ENCODE measurements around the gene STT3A. TPM values are rescaled to one million over a fixed set of nuclear protein-coding genes. Genes with fewer than 3 reads are reported as not detected.
A peak's percentile ranks its signal among the peaks of the same experiment; 100 is the strongest.

Gene STT3A
- total and polyA plus RNA-seq, 4 donors = 47.5 to 176 (median 130) TPM

DNA sequence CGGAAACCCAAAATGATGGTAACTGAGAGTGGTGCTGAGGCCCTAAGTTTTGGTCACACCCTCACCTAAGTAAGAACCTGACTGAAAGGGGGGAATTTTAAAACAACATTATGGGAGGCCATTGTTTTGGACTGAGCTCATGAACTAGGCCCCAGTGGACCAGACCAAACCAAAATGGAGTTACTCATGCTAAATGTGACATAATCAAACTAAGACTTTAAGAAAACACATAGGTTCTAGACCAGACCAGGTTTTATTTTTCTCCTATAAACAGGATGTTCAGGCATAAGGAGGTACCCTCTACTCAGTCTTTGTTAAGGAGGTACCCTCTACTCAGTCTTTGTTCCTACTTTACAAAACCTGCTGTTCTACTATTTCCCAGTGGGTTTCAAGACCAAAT is 30.7 kb upstream of the STT3A start:
- no peak for DNase-seq (ENCODE audit: low spot score)
- H3K36me3 ChIP-seq (ENCODE audit: control insufficient read depth in 4 of 4, insufficient read depth in 3 of 4, low read depth in 1 of 4, low read length in 3 of 4) = no peaks in the 10 kb centered on the region
- H3K9me3 ChIP-seq (ENCODE audit: control insufficient read depth in 4 of 4, low read length in 3 of 4) = no peaks in the 10 kb centered on the region
- H3K4me3 ChIP-seq (ENCODE audit: low read depth in 1 of 3, low read length in 3 of 3) = no peak overlapping the region
- WGBS = 97% methylated on average over 1 of the region's 1 CpG
- H3K27me3 ChIP-seq (ENCODE audit: control insufficient read depth in 4 of 4, insufficient read depth in 4 of 4, low read length in 3 of 4) = no peaks in the 10 kb centered on the region
- no peak for TF ChIP-seq SP1 (IDR thresholded peaks at IDR 0.05)
- TF ChIP-seq, protein P1, sequence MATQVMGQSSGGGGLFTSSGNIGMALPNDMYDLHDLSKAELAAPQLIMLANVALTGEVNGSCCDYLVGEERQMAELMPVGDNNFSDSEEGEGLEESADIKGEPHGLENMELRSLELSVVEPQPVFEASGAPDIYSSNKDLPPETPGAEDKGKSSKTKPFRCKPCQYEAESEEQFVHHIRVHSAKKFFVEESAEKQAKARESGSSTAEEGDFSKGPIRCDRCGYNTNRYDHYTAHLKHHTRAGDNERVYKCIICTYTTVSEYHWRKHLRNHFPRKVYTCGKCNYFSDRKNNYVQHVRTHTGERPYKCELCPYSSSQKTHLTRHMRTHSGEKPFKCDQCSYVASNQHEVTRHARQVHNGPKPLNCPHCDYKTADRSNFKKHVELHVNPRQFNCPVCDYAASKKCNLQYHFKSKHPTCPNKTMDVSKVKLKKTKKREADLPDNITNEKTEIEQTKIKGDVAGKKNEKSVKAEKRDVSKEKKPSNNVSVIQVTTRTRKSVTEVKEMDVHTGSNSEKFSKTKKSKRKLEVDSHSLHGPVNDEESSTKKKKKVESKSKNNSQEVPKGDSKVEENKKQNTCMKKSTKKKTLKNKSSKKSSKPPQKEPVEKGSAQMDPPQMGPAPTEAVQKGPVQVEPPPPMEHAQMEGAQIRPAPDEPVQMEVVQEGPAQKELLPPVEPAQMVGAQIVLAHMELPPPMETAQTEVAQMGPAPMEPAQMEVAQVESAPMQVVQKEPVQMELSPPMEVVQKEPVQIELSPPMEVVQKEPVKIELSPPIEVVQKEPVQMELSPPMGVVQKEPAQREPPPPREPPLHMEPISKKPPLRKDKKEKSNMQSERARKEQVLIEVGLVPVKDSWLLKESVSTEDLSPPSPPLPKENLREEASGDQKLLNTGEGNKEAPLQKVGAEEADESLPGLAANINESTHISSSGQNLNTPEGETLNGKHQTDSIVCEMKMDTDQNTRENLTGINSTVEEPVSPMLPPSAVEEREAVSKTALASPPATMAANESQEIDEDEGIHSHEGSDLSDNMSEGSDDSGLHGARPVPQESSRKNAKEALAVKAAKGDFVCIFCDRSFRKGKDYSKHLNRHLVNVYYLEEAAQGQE (IDR thresholded peaks at IDR 0.05) = no peak
- TF ChIP-seq GABPA (IDR thresholded peaks at IDR 0.05 in 1 of 2, conservative IDR thresholded peaks at IDR 0.05 in 1 of 2) = no peak
- TF ChIP-seq RAD21 (IDR thresholded peaks at IDR 0.05) = no peak
- H3K27ac ChIP-seq (ENCODE audit: low read depth in 1 of 2, low read length in 2 of 2) = no peak overlapping the region
- H3K9ac ChIP-seq (ENCODE audit: low read depth in 1 of 2, low read length in 2 of 2) = no peak overlapping the region
- H3K4me1 ChIP-seq (ENCODE audit: control insufficient read depth in 4 of 4, insufficient read depth in 4 of 4, low read length in 3 of 4) = peaks cover 2 to 21% (median 19%) of the 10 kb centered on the region in 4 donors

DNA sequence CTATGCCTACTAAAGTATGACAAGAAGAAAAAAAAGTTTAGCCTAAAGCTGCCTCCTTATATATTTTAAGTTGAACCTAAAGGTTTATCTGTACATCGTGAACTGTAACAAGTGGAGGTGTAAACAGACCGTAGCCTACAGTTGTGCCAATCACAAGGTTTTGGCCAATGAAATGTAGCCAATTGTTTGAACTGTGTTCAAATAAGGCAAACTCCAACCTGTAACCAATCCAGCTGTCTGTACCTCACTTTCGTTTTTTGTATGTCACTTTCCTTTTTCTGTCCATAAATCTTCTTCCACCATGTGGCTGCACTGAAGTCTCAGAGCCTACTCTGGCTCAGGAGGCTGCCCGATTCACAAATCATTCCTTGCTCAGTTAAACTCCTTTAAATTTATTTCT is 30.2 kb upstream of the STT3A start:
- no peaks in the 10 kb centered on the region for H3K36me3 ChIP-seq (ENCODE audit: control insufficient read depth in 4 of 4, insufficient read depth in 3 of 4, low read depth in 1 of 4, low read length in 3 of 4)
- H3K4me3 ChIP-seq (ENCODE audit: low read depth in 1 of 3, low read length in 3 of 3) = no peak overlapping the region
- H3K27me3 ChIP-seq (ENCODE audit: control insufficient read depth in 4 of 4, insufficient read depth in 4 of 4, low read length in 3 of 4) = no peaks in the 10 kb centered on the region
- no peaks in the 10 kb centered on the region for H3K9me3 ChIP-seq (ENCODE audit: control insufficient read depth in 4 of 4, low read length in 3 of 4)
- peaks cover 2 to 21% (median 19%) of the 10 kb centered on the region in 4 donors for H3K4me1 ChIP-seq (ENCODE audit: control insufficient read depth in 4 of 4, insufficient read depth in 4 of 4, low read length in 3 of 4)
- peak; percentile 42 to 58 for TF ChIP-seq HNF4A (conservative IDR thresholded peaks at IDR 0.05)
- TF ChIP-seq JUND (IDR thresholded peaks at IDR 0.05) = no peak
- TF ChIP-seq, protein P1 (IDR thresholded peaks at IDR 0.05) = no peak
- no peak for TF ChIP-seq EGR1 (IDR thresholded peaks at IDR 0.05; ENCODE audit: low read depth in 2 of 2)
- peak; percentile 16 to 24 for TF ChIP-seq RXRA (IDR thresholded peaks at IDR 0.05)
- peak; percentile 57 for TF ChIP-seq SP1 (IDR thresholded peaks at IDR 0.05)
- no peak overlapping the region for H3K9ac ChIP-seq (ENCODE audit: low read depth in 1 of 2, low read length in 2 of 2)
- DNase-seq (ENCODE audit: low spot score) = no peak
- 42% methylated on average over 4 of the region's 4 CpGs for WGBS
- no peak overlapping the region for H3K27ac ChIP-seq (ENCODE audit: low read depth in 1 of 2, low read length in 2 of 2)

DNA sequence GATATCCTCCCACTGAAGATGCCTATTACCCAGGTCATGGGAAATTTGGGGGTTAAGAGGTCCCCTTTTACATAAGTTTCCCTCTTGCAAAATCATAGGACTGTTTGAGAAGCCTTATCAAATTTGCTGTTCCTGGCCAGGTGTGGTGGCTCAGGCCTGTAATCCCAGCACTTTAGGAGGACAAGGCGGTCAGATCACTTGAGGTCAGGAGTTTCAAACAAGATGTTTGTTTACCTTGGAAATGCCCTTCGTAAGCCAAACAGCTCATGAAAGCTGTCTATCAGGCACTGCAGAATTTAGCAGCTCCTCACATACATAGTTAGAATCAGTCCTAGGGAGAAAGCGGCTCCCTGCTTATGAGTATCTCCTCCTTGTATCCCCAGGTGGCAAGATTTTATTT is 28.3 kb upstream of the STT3A start:
- DNase-seq (ENCODE audit: low spot score) = no peak
- TF ChIP-seq YY1 (IDR thresholded peaks at IDR 0.05) (no peak), HNF4A (conservative IDR thresholded peaks at IDR 0.05) (peak; percentile 47 to 63), SP1 (IDR thresholded peaks at IDR 0.05) (peak; percentile 59), RXRA (IDR thresholded peaks at IDR 0.05) (peak; percentile 89 to 92)
- TF ChIP-seq, protein P2, sequence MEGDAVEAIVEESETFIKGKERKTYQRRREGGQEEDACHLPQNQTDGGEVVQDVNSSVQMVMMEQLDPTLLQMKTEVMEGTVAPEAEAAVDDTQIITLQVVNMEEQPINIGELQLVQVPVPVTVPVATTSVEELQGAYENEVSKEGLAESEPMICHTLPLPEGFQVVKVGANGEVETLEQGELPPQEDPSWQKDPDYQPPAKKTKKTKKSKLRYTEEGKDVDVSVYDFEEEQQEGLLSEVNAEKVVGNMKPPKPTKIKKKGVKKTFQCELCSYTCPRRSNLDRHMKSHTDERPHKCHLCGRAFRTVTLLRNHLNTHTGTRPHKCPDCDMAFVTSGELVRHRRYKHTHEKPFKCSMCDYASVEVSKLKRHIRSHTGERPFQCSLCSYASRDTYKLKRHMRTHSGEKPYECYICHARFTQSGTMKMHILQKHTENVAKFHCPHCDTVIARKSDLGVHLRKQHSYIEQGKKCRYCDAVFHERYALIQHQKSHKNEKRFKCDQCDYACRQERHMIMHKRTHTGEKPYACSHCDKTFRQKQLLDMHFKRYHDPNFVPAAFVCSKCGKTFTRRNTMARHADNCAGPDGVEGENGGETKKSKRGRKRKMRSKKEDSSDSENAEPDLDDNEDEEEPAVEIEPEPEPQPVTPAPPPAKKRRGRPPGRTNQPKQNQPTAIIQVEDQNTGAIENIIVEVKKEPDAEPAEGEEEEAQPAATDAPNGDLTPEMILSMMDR (IDR thresholded peaks at IDR 0.05; ENCODE audit: low read depth, low read length, missing input control) = no peak
- TF ChIP-seq, protein P3, sequence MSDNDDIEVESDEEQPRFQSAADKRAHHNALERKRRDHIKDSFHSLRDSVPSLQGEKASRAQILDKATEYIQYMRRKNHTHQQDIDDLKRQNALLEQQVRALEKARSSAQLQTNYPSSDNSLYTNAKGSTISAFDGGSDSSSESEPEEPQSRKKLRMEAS (IDR thresholded peaks at IDR 0.05) = peak; percentile 13
- no peak overlapping the region for H3K4me3 ChIP-seq (ENCODE audit: low read depth in 1 of 3, low read length in 3 of 3)
- H3K27me3 ChIP-seq (ENCODE audit: control insufficient read depth in 4 of 4, insufficient read depth in 4 of 4, low read length in 3 of 4) = no peaks in the 10 kb centered on the region
- peak overlapping the region in 1 of 2 donors; percentile 18 for H3K27ac ChIP-seq (ENCODE audit: low read depth in 1 of 2, low read length in 2 of 2)
- WGBS = 34% methylated on average over 3 of the region's 3 CpGs
- no peaks in the 10 kb centered on the region for H3K9me3 ChIP-seq (ENCODE audit: control insufficient read depth in 4 of 4, low read length in 3 of 4)
- no peak overlapping the region for H3K9ac ChIP-seq (ENCODE audit: low read depth in 1 of 2, low read length in 2 of 2)
- peaks cover 3 to 22% (median 20%) of the 10 kb centered on the region in 4 donors for H3K4me1 ChIP-seq (ENCODE audit: control insufficient read depth in 4 of 4, insufficient read depth in 4 of 4, low read length in 3 of 4)
- no peaks in the 10 kb centered on the region for H3K36me3 ChIP-seq (ENCODE audit: control insufficient read depth in 4 of 4, insufficient read depth in 3 of 4, low read depth in 1 of 4, low read length in 3 of 4)

Measured in liver (tissue), 9 donors.